GM12872 (cell line): Measurements from ENCODE around the gene LRRC43.

Experiments used
- CTCF ChIP-seq: IDR thresholded peaks from 3 replicates; pipeline ENCODE4 v1.5.1; 2011; ENCODE audit warnings: low read depth, mild to moderate bottlenecking, low read length, moderate library complexity; ENCODE audit not compliant: insufficient read depth

Gene LRRC43

GRCh38 chr12:122187466-122187865 lies 4.5 kb downstream of the LRRC43 start:
- no peak for TF ChIP-seq CTCF

GRCh38 chr12:122189626-122190475 lies 6.9 kb downstream of the LRRC43 start:
- TF ChIP-seq CTCF = no peak

- peak; percentile 92 for TF ChIP-seq CTCF
These were observed 8.1 kb downstream of the LRRC43 start for GRCh38 chr12:122190842-122191668.

GRCh38 chr12:122192441-122192840 lies 9.5 kb downstream of the LRRC43 start:
- no peak for TF ChIP-seq CTCF

- TF ChIP-seq CTCF = no peak
These were observed 11.9 kb downstream of the LRRC43 start for GRCh38 chr12:122194804-122195203.

GRCh38 chr12:122195405-122195804 lies 12.5 kb downstream of the LRRC43 start:
- TF ChIP-seq CTCF = no peak

GRCh38 chr12:122197612-122197966 lies 14.7 kb downstream of the LRRC43 start:
- TF ChIP-seq CTCF = no peak
